RWPE2 (cell line): ENCODE data around the gene CHST1.

Experiments used
- ATAC-seq: fragments of 200-7000 bp; cut with Tn5 transposase; 3 replicates; pipeline ENCODE4 v1.9.1; 2021; ENCODE audit warnings: low read depth
- DNase-seq: peaks from one replicate; pipeline ENCODE4 v3.0.0-alpha.2; 2020; ENCODE audit warnings: low spot score
- H3K27ac ChIP-seq: fragments of 450-650 bp; 2 replicates; pipeline ENCODE4 v1.5.1; 2017; ENCODE audit warnings: mild to moderate bottlenecking; ENCODE audit not compliant: poor library complexity, severe bottlenecking
- H3K27me3 ChIP-seq: fragments of 250-450 bp; sonication (Bioruptor Pico); 2 replicates; pipeline ENCODE4 v1.5.1; 2021; ENCODE audit warnings: mild to moderate bottlenecking, moderate library complexity; ENCODE audit not compliant: insufficient read depth, poor library complexity, severe bottlenecking
- H3K36me3 ChIP-seq: fragments of 250-450 bp; sonication (Bioruptor Pico); 2 replicates; pipeline ENCODE4 v1.5.1; 2020; ENCODE audit warnings: low read depth, mild to moderate bottlenecking, moderate library complexity
- H3K4me1 ChIP-seq: fragments of 250-450 bp; sonication (Bioruptor Pico); 2 replicates; pipeline ENCODE4 v1.5.1; 2021; ENCODE audit warnings: mild to moderate bottlenecking, moderate library complexity; ENCODE audit not compliant: insufficient read depth, poor library complexity, severe bottlenecking
- H3K4me3 ChIP-seq: fragments of 250-450 bp; sonication (Bioruptor Pico); 2 replicates; pipeline ENCODE4 v1.5.1; 2021; ENCODE audit warnings: mild to moderate bottlenecking, moderate library complexity; ENCODE audit not compliant: severe bottlenecking
- H3K9me3 ChIP-seq: fragments of 250-450 bp; sonication (Bioruptor Pico); 2 replicates; pipeline ENCODE4 v1.5.1; 2021; ENCODE audit warnings: mild to moderate bottlenecking, moderate library complexity; ENCODE audit not compliant: severe bottlenecking
- CTCF ChIP-seq: fragments of 450-650 bp; IDR thresholded peaks from one replicate; pipeline ENCODE4 v1.5.1; 2017; ENCODE audit warnings: mild to moderate bottlenecking, moderate library complexity; ENCODE audit not compliant: poor library complexity, severe bottlenecking

CHST1 gene

GRCh38 chr11:45688472-45689033 is 23.1 kb upstream of the CHST1 start:
- no peak overlapping the region for H3K27ac ChIP-seq
- ATAC-seq = no peak
- no peaks in the 10 kb centered on the region for H3K36me3 ChIP-seq
- H3K9me3 ChIP-seq = no peaks in the 10 kb centered on the region
- no peak overlapping the region for H3K4me3 ChIP-seq
- no peak for DNase-seq
- H3K4me1 ChIP-seq = no peaks in the 10 kb centered on the region
- TF ChIP-seq CTCF = no peak
- H3K27me3 ChIP-seq = peaks cover 8% of the 10 kb centered on the region

- no peak for DNase-seq
- no peak overlapping the region for H3K4me3 ChIP-seq
- no peak for ATAC-seq
- H3K9me3 ChIP-seq = no peaks in the 10 kb centered on the region
- no peak overlapping the region for H3K27ac ChIP-seq
- H3K36me3 ChIP-seq = no peaks in the 10 kb centered on the region
- H3K27me3 ChIP-seq = peaks cover 8% of the 10 kb centered on the region
- H3K4me1 ChIP-seq = no peaks in the 10 kb centered on the region
- TF ChIP-seq CTCF = no peak
Measured at GRCh38 chr11:45687836-45688235, 22.4 kb upstream of the CHST1 start.

GRCh38 chr11:45685964-45686537 is 20.6 kb upstream of the CHST1 start:
- no peak for TF ChIP-seq CTCF
- Histone ChIP-seq H3K27ac (no peak overlapping the region), H3K27me3 (peaks cover 8% of the 10 kb centered on the region), H3K4me1 (no peaks in the 10 kb centered on the region), H3K4me3 (no peak overlapping the region), H3K9me3 (no peaks in the 10 kb centered on the region), H3K36me3 (no peaks in the 10 kb centered on the region)
- ATAC-seq (no peak), DNase-seq (no peak)

- Histone ChIP-seq H3K4me3 (no peak overlapping the region), H3K4me1 (no peaks in the 10 kb centered on the region), H3K27ac (no peak overlapping the region), H3K27me3 (peaks cover 8% of the 10 kb centered on the region), H3K36me3 (no peaks in the 10 kb centered on the region), H3K9me3 (no peaks in the 10 kb centered on the region)
- DNase-seq (no peak), ATAC-seq (no peak)
- TF ChIP-seq CTCF = no peak
Measured at GRCh38 chr11:45684440-45684839, 19.0 kb upstream of the CHST1 start.
